ENCODE results near the gene DCDC1.

- TF ChIP-seq CTCF (IDR thresholded peaks at IDR 0.05) (no peak), POLR2AphosphoS5 (IDR thresholded peaks at IDR 0.05) (no peak), EP300 (IDR thresholded peaks at IDR 0.05) (no peak), POLR2A (IDR thresholded peaks at IDR 0.05; ENCODE audit: low read depth) (no peak)
Measured at GRCh38 chr11:31361743-31362142, 7.8 kb downstream of the DCDC1 start.

All from esophagus muscularis mucosa (tissue), 4 donors.